Chondrocyte (in vitro differentiated cells): ENCODE measurements around the gene SPATA20. TPM values are rescaled to one million over a fixed set of nuclear protein-coding genes. Genes with fewer than 3 reads are reported as not detected.
A peak's percentile ranks its signal among the peaks of the same experiment; 100 is the strongest.

Source experiments
- DNase-seq: peaks from one replicate; pipeline ENCODE4 v3.0.0; 2021; ENCODE audit warnings: mixed read lengths, low spot score
- H3K27ac Mint-ChIP-seq: one replicate; pipeline ENCODE4 v1.8.0; 2021; ENCODE audit warnings: mild to moderate bottlenecking, moderate library complexity, mixed read lengths; ENCODE audit not compliant: unreplicated experiment
- H3K27me3 Mint-ChIP-seq: 2 replicates; pipeline ENCODE4 v1.8.0; 2021; ENCODE audit warnings: low read depth, mixed read lengths
- H3K36me3 Mint-ChIP-seq: 2 replicates; pipeline ENCODE4 v1.8.0; 2021; ENCODE audit warnings: low read depth, mixed read lengths
- H3K4me1 Mint-ChIP-seq: 2 replicates; pipeline ENCODE4 v1.8.0; 2021; ENCODE audit warnings: low read depth, mild to moderate bottlenecking, mixed read lengths
- H3K4me3 Mint-ChIP-seq: one replicate; pipeline ENCODE4 v1.8.0; 2021; ENCODE audit warnings: mild to moderate bottlenecking, moderate library complexity, mixed read lengths; ENCODE audit not compliant: unreplicated experiment
- H3K9me3 Mint-ChIP-seq: 2 replicates; pipeline ENCODE4 v1.8.0; 2021; ENCODE audit warnings: low read depth, mixed read lengths
- CTCF ChIP-seq: fragments of 200-600 bp; sonication (generic); IDR thresholded peaks from 2 replicates; pipeline ENCODE4 v1.5.0; 2021; ENCODE audit warnings: antibody characterized with exemption, mild to moderate bottlenecking, moderate library complexity
- total RNA-seq: library from RNA; stranded (reverse); gene quantifications from 3 replicates; pipeline ENCODE4 v1.2.1, GENCODE V29; 2021

SPATA20 gene
- total RNA-seq, 1 donor from 2014 or later = 51.8 TPM

GRCh38 chr17:50502301-50502990 is 44.5 kb upstream of the SPATA20 start:
- no peaks in the 10 kb centered on the region for H3K36me3 Mint-ChIP-seq
- no peak overlapping the region for H3K4me3 Mint-ChIP-seq
- DNase-seq = peak; percentile 38
- no peaks in the 10 kb centered on the region for H3K27me3 Mint-ChIP-seq
- H3K27ac Mint-ChIP-seq = no peak overlapping the region
- no peak for TF ChIP-seq CTCF
- H3K4me1 Mint-ChIP-seq = peaks cover 3% of the 10 kb centered on the region
- no peaks in the 10 kb centered on the region for H3K9me3 Mint-ChIP-seq

GRCh38 chr17:50505591-50506130 is 41.3 kb upstream of the SPATA20 start:
- peaks cover 16% of the 10 kb centered on the region for H3K4me1 Mint-ChIP-seq
- H3K9me3 Mint-ChIP-seq = no peaks in the 10 kb centered on the region
- TF ChIP-seq CTCF = no peak
- DNase-seq = no peak
- H3K27ac Mint-ChIP-seq = no peak overlapping the region
- H3K27me3 Mint-ChIP-seq = no peaks in the 10 kb centered on the region
- no peaks in the 10 kb centered on the region for H3K36me3 Mint-ChIP-seq
- H3K4me3 Mint-ChIP-seq = no peak overlapping the region

- Mint-ChIP-seq H3K27me3 (no peaks in the 10 kb centered on the region), H3K27ac (no peak overlapping the region), H3K4me1 (peaks cover 22% of the 10 kb centered on the region), H3K4me3 (no peak overlapping the region), H3K36me3 (no peaks in the 10 kb centered on the region), H3K9me3 (no peaks in the 10 kb centered on the region)
- no peak for DNase-seq
- no peak for TF ChIP-seq CTCF
Measured at GRCh38 chr17:50506298-50506697, 40.7 kb upstream of the SPATA20 start.

- H3K27me3 Mint-ChIP-seq = no peaks in the 10 kb centered on the region
- peaks cover 28% of the 10 kb centered on the region for H3K4me1 Mint-ChIP-seq
- peak; percentile 64 for TF ChIP-seq CTCF
- peak within 1 kb of the TSS; percentile 73 for H3K4me3 Mint-ChIP-seq
- peak within 1 kb of the TSS; percentile 76 for H3K27ac Mint-ChIP-seq
- DNase-seq = peak; percentile 78
- H3K36me3 Mint-ChIP-seq = no peaks in the 10 kb centered on the region
- no peaks in the 10 kb centered on the region for H3K9me3 Mint-ChIP-seq
Measured at GRCh38 chr17:50507871-50508572, 39.0 kb upstream of the SPATA20 start, which contains the start of gene MYCBPAP. TSS of gene MYCBPAP (plus strand) at chr17:50508439. CDS start at chr17:50508675, 236 bp downstream.
